GM19351 (cell line): ENCODE measurements around the gene PTPRCAP.
"Not testable (repeated sequence)": the region's sequence is repeated elsewhere in the genome, so short reads cannot be mapped to it uniquely, and the experiment has no call there.

ENCODE experiments used
- ATAC-seq: cut with Tn5 transposase; IDR thresholded peaks from one replicate; pipeline ENCODE4 v1.9.1; 2021; ENCODE audit warnings: mild to moderate bottlenecking, moderate library complexity; ENCODE audit not compliant: unreplicated experiment

The PTPRCAP gene, protein sequence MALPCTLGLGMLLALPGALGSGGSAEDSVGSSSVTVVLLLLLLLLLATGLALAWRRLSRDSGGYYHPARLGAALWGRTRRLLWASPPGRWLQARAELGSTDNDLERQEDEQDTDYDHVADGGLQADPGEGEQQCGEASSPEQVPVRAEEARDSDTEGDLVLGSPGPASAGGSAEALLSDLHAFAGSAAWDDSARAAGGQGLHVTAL

DNA sequence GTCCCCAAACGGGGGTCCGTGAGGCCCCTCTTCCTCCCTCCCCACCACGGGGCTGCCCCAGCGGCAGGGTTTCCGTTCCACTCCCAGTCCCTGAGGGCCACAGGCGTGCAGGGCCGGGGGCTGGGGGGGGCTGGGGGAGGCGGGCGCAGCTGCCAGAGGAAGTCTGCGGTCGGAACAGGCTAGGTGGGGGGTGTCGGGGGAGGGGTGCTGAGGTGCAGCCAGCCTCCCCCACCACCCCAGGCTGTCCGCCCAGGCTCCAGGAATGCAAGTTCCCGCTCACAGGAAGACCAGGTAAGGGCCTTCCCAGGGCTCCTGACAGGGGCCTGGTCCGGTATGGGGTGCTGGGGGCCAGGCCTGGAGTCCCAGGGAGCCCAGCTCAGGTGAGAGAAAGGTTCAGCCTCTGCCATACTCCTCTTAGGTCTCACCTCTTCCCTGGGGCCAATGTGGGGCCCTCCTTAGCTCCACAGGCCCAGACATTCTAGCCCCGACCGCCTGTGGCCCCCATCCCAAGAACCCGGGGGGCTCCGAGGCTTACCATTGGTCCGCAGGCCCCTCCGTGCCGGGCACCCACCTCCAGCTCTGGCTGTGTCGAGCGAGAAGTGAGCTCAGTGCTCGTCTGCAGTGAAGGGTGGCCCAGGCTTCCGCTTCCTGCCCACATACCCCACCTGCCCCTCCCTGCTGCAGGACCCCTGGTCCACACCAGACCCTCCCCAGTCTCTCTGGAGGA lies at the start of gene PTPRCAP:
Gene PTPRCAP, minus strand, starts transcription at position 601 of the 727 bp plus-strand sequence. Its CDS starts 63 bp downstream, at position 538.
- ATAC-seq: no peak

DNA sequence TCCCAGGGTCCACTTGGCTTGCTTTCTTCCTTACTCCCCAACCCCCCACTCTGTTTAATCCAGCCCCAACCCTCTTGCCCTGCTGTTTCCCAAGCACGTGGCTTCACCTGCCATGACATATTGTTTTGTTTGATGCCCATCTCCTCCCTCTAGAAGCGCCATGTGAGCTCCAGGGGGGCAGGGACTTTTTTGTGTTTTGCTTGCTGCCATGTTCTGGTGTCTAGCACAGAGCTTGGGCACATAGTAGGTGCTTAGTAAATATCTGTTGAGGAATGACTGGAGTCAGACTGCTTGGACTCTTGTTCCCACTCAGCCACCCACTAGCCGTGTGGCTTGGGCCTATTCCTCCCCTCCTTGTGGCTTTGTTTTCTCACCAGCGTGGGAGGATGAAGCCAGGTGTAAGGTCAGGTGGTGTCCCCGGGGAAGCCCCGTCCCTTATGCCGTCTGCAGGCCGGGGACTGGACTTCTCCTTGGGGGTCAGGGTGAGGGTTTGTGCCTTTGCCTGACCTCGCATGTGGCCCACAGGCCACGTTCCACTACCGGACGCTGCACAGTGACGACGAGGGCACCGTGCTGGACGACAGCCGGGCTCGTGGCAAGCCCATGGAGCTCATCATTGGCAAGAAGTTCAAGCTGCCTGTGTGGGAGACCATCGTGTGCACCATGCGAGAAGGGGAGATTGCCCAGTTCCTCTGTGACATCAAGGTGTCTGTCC lies 49.2 kb upstream of the PTPRCAP start:
- ATAC-seq: peak; percentile 38

DNA sequence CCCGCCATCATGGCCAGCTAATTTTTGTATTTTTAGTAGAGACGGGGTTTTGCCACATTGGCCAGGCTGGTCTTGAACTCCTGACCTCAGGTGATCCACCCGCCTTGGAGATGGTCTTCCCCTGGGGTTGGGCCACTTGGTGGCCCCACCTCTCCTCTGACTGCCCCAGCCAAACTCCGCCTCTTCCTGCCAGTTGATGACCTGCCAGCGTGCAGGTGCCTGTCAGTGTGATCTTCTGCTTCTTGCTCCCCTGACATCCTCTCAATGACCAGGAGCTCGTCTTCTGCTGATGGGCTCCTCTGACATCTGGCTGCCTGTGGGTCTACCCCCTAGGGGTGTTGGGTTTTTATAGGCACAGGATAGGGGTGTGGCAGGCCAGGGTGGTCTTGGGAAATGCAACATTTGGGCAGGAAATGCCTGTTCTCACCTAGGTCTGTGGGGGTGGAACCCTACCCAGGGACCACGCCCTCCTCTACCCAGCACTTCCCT lies 48.4 kb upstream of the PTPRCAP start:
- not testable (repeated sequence) for ATAC-seq

DNA sequence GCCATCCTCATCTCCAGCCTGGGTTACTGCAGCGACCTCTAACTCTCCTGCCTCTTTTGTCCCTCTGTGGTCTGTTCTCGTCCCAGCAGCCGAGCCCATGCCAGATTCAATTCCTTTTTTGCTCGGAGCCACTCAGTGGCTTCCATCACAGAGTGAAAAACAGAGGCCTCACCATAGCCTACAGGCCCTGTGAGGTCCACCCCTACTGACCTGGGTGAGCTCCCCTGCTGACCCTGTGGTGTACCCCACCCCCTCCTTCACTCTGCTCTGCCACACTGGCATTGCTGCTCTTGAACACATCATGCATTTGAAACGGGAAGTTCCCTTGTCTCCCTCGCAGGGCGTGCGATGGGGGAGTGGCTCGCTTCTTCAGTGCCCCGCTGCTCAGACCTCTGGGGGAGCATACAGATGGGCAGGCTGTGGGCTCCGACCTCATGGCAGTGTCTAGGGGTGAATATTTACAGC lies 47.4 kb upstream of the PTPRCAP start:
- ATAC-seq: no peak

DNA sequence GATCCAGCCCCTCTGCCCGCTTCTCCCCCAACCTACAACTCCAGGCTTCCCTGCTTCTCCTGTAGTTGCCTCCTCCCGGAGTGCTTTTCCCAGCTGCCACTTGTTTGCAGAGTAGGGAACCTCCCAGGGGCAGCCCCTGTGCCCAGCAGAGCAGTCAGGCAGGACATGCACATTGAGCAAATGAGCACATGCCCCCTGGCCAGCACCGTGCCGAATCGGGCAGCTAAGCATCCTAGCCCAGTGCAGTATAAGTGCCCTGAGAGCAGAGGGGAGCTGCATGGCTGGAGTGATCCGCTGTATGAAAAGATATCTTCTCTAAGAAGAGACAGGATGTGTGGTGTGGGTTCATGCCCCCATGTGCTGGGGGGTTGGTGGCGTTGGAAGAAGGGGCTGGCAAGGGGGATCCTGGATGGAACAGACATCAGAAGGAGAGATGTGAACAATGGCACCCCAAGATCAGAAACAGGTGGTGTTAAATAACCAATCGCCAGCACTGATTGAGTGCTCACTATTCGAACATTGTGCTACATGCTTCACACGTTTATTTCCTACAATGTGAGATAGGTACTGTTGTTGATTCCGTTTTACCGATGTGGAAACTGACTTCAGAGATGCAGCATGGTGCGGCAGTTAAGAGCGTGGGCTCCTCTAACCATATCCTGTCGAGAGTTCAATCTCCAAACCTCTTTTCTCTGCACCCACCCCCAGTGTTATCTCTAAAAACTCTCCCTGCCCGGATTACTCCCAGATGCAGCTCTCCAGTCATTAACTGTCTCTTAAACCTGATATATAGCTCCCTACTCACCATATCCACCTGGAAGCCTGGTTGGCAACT lies 46.6 kb upstream of the PTPRCAP start:
- ATAC-seq: no peak

DNA sequence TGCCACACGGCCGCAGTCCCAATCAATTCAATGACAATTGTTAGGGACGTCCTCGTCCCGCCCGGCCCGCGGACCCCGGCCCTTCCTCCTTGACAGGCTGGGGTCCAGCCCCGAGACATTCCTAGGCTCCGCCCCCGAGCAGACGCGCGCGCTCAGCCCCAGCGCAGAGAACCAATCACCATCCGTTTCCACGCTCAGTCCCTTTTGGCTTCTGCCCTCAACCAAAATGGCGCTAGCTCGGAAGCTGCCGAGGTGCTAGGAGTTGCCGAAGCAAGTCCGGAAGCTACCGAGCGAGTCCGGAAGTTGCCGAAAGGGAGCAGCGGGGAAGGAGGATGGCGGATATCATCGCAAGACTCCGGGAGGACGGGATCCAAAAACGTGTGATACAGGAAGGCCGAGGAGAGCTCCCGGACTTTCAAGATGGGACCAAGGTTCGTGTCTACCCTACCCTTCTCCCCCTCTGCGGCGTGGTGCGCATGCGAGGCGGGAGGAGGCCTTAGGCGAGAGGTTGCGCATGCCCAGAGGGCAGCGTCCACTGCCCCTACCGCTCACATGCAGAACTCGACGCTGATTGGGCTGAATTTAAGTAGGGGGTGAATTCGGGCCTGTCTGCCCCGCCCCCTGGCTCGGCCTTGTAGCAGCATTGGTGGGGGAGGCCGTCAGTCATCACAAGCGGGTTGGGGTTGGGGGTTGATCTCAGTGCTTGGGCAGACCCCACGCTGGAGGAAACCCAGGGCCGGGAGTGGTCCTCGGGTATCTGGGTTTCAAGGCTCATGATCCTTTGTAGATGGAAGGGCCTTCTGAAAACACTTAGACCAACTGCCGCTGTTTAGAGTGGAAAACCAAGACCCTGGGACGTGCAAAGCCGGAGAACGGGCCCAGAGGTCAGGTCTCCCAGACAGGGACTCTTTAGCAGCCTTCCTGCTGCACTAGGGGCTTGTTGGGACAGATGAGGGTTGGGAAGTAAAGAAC lies 45.6 kb upstream of the PTPRCAP start, which contains the start of gene AIP:
Gene AIP, plus strand, starts transcription at position 200 of the 972 bp plus-strand sequence. Its CDS starts 133 bp downstream, at position 333.
- ATAC-seq: peak; percentile 59

DNA sequence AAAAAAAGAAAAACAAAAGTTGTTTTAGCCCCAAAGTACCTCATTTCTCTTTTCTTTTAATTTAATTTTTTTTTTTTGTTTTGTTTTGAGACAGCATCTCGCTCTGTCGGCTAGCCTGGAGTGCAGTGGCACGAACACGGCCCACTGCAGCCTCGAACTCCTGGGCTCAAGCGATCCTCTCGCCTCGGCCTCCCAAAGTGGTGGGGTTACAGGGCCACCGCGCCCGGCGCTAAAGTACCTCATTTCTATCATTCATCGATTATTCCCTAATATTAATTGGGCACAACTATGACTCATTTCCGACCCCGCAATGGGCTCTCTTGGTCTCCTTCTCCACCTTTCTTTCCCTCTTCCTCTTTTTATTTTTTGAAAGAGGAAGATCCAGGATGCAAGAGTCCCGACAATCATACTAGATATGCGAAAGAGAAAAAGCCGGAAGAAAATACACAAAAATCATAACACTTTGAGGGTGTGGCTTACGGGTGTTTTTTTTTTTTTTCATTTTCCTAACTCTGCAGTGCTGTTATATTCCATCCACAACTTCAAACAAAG lies 44.9 kb upstream of the PTPRCAP start:
- no peak for ATAC-seq

DNA sequence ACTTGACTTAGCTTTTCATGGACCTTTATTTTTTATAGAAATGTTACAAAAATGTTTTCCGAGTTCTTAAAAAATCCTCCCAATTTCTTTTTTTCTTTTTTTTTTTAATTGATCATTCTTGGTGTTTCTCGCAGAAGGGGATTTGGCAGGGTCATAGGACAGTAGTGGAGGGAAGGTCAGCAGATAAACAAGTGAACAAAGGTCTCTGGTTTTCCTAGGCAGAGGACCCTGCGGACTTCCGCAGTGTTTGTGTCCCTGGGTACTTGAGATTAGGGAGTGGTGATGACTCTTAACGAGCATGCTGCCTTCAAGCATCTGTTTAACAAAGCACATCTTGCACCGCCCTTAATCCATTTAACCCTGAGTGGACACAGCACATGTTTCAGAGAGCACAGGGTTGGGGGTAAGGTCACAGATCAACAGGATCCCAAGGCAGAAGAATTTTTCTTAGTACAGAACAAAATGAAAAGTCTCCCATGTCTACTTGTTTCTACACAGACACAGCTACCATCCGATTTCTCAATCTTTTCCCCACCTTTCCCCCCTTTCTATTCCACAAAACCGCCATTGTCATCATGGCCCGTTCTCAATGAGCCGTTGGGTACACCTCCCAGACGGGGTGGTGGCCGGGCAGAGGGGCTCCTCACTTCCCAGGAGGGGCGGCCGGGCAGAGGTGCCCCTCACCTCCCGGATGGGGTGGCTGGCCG lies 40.0 kb upstream of the PTPRCAP start:
- ATAC-seq: not testable (repeated sequence)

DNA sequence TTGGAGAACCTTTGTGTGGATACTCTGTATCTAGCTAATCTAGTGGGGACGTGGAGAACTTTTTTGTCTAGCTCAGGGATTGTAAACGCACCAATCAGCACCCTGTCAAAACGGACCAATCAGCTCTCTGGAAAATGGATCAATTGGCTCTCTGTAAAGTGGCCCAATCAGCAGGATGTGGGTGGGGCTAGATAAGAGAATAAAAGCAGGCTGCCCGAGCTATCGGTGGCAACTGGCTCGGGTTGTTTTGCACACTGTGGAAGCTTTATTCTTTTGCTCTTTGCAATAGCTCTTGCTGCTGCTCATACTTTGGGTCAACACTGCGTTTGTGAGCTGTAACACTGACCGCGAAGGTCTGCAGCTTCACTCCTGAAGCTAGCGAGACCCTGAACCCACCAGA lies 39.2 kb upstream of the PTPRCAP start:
- not testable (repeated sequence) for ATAC-seq

DNA sequence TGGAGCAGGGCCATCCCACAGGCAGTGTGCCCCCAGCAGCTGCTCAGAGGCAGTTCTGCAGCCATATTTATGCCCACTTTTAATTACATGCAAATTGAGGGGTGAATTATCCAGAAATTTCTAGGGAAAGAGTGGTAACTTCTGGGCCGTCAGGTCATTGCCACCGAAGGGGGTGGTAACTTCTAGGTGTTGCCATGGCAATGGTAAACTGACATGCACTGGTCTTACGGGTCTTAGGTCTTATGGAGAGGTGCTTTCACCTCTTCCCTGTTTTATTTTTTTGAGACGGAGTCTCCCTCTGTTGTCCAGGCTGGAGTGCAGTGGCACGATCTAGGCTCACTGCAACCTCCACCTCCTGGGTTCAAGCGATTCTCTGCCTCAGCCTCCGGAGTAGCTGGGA lies 35.4 kb upstream of the PTPRCAP start:
- ATAC-seq: no peak

DNA sequence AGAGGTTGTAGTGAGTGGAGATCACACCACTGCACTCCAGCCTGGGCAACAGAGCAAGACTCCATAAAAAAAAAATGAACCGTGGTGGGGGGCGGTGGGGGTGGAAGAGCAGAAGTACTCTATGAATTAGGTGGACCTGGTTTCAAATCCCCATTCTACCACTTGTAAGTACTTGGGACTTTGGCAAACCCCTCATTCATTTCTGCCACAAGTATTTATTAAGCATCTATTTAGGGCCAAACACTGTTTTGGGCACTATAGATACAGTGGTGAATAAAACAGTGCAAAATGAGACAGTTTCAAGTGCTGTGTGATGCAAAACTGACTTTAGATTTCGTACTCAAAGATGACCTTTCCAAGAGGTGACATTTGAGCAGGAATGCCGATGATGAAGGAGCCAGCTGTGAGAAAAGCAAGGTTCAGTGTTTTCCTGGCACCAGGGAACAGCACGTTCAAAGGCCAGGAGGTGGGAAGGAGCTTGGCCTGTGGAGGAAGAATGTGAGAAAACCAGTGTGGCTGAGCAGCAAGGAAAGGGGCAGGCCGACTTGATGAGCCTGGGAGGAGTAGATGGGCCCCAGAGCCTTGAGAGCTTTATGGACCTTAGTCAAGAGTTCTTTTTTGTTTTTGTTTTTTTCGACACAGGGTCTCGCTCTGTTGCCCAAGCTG lies 33.0 kb upstream of the PTPRCAP start:
- no peak for ATAC-seq

DNA sequence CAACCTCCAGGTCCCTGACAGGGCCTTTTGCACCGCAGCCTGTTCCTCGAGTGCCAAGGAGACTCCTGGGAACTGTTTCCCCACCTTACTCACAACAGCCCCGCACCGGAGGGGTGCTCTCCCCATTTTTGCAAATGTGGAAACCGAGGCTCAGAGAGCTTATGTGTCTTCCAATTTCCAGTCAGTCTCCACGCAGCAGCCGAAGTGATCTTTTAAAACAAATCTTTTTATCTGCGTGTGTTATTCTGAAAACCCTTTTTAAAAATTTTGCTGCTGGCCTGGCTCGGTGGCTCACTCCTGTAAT lies 32.0 kb upstream of the PTPRCAP start:
- ATAC-seq: no peak

DNA sequence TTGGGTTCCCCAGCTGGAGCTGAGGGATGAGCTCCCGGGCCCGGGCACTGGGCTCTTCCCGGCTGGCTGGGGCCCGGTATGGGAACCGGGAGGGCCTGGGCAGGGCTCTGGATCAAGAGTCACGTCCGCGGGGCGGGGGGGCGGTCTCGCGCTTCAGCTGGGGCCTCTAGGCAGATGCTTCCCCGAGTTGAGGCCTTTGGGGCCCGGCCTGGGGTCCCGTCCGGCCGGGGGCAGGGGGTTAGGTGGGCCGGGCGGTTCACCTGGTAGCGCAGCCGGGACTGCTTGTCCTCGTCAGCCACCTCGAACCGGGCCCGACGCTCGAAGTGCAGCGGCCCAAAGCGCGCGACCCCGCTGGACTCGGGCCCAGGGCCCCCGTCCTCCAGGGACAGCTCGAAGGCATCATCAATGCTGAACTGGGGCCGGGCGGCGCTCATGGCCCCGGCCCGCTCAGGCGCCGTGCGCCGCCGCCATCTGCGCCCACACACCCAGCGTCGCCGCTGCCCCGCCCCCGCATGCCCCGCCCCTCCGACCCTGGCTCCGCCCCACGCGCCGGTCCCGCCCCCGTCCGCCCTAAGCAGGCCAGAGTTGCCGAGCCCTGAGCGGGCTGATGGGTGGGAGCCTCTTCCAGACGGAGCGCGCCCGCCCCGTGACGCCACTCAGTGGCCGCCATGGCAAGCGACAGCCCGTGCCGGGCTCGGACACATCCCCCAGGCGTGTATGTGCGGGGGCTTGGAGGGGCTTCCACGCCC lies 31.5 kb upstream of the PTPRCAP start, which contains the start of gene TMEM134:
Gene TMEM134, minus strand, starts transcription at position 493 of the 749 bp plus-strand sequence. Its CDS starts 59 bp downstream, at position 434.
- ATAC-seq: peak; percentile 74

DNA sequence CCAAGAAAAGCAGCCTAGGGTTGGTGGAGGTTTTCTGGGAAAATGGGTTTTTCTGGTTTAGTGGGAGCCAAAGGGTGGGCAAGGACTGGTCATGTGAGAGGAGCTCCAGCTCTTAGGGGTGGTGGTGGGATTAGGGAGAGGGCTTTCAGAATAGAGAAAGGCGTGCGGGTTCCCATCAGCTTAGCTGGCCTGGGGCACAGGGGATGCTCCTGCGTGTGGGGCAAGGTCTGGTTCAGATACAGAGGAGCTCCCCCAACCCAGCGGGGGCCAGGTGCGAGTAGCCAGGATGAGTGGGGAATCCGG lies 30.9 kb upstream of the PTPRCAP start:
- peak; percentile 13 for ATAC-seq

DNA sequence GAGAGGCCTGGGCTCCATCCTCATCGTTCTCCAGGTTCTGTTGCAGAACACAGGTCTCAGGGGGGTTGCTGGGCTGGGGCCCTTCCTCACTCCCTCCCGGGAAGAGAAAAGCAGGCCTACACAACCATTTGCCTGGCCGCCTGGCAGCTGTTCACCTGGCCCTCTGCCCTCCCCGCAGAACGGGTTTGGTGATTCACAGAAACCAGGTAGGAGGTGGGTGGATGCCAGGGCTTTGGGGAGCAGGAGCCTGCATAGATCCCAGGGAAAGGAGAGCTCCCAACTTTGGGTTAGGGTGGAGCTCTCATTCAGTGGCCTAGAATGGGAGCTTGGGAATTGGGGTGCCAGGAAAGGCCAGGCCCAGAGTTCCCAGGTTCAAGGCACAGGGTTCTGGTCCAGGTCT lies 30.6 kb upstream of the PTPRCAP start:
- no peak for ATAC-seq

DNA sequence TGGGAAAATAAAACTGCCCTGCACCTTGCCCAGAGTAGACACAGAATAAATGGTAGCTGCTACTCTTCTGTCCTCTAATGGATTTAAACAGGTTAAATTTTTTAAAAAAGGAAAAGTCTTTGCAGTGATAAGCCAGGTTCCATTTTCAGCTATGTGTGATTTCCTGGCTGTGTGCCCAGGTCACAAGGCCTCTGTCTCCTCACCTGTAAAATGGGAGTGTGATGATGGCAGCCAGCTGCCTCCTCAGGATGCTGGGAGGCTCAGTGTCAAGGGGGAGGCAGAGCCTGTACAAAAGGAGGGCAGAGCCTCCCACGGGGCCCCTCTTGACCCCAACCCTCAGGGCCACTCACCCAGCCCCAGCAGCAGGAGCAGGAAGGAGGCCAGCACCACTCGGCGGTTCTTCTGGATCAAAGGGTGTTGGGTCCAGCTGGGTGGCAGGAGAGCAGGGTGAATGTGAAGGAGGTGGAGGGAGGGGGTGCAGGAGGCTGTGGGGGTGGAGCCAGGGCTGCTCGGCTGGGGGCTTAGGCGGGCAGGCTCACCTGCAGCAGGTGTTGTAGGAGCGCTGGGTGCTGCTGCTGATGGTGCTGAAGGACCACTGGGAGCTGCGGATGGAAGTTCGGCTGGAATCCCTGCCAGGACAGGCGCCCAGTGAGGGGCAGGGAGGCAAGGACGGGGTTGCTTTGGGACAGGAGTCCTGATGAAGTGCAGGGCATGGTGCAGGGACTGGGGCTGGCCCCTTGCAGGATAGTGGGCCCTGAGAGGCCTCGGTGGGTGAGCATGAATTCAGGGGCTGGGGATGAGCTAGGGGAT lies 29.7 kb upstream of the PTPRCAP start:
- ATAC-seq: no peak

DNA sequence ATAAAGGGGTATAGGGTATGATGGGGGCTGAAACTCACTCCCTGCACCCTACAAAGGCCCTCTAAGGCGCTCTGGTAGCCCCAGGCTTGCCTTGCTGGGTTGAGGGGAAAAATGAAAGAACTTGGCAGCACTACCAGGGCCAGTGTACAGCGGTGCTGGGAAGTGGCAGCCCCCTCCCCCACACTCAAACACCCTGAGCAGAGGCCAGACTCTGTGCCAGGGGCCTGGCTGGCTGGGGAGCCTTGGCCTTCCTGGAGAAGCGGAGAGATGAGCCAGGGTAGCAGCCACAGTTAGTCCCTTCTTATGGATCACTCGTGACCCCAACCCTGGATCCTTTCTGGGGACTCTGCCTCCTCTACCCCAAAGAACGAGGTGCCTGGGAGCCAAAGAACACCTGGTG lies 28.9 kb upstream of the PTPRCAP start:
- ATAC-seq: no peak
